GM21576 (cell line): Measurements from ENCODE around the gene RFNG.

Experiments
- ATAC-seq: cut with Tn5 transposase; IDR thresholded peaks from one replicate; pipeline ENCODE4 v1.9.1; 2021; ENCODE audit warnings: mild to moderate bottlenecking, moderate library complexity; ENCODE audit not compliant: unreplicated experiment

Gene RFNG

DNA sequence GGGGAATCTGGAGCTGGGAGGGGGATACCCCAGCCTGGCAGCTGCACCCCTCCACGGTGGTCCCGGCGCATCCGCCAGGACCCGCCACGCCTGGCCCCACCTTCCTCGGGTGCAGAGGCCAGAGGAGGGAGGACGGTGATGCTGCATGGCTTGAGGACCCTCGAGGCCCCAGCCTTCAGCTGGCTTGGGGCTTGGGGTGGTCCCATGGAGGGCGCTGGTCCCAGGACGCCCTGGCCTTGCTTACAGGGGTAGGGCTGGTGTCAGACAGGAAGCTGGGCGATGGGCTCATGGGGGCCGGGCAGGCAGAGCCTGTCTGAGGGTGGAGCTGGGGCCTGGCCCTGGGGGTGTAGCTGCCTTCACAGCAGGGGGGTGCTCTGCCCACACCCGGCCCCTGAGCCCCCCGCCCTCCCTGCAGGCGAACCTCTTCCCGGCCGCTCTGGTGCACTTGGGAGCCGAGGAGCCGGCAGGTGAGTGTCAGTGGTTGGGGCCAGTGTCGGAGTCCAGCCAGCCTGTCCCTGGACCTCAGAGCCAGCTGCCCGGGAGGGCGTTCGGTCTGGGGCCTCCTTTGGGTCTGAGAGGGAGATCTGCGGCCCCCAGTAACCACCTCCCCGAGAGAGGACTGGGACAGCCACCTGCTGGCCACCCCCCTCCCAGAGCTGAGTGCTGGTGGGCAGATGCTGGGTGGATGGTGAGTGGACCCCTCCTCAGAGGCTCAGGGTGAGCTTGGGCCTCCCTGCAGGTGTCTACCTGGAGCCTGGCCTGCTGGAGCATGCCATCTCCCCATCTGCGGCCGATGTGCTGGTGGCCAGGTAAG lies 35.3 kb downstream of the RFNG start:
- ATAC-seq = no peak

DNA sequence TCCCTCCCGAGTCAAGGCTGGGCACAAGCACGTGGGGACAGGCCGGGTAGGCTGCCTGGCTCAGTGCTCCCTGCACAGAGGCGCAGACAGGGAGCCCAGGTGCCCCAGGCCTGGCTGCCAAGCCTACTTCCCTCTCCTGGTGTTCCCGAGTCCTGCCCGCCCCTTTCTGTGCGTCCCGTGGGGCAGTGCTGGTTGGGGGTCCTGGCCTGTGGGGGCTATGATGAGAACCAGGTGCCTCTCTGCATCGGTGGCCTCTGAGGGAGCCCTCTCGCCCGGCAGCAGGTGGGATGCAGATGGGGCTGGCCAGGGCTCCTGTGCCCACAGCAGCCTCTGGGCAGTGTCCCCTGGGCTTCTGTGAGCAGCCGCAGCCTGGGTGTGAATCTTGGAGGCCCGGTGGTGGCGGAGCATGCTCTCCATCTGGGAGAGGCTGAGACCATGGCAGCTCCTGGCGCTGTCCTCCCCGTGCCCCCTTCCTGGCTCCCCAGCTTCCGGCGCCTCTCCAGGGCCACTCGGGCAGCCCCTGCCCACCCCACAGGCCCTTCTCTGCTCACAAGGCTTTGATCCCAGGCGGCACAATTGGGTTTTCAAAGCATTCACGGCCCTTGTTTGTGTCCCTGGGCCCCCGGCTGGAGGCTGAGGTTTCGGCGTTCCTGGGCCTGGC lies 36.2 kb downstream of the RFNG start:
- no peak for ATAC-seq

DNA sequence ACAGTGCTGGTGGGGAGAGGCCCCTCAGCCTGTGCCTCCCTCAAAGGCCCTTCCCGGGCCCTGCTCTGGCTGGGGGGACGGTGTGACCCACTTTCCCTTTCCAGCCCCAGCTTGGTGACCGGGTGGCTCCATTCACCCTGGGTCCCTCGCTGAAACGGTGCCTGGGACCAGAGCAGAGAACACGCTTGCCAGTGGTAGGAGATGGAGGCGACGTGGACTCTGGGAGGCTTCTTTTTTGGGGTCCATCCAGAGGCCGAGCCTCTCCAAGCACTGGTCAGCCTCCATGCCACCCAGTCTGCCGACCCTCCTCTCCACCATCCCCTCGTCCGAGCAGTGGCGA lies 36.7 kb downstream of the RFNG start:
- ATAC-seq = no peak

DNA sequence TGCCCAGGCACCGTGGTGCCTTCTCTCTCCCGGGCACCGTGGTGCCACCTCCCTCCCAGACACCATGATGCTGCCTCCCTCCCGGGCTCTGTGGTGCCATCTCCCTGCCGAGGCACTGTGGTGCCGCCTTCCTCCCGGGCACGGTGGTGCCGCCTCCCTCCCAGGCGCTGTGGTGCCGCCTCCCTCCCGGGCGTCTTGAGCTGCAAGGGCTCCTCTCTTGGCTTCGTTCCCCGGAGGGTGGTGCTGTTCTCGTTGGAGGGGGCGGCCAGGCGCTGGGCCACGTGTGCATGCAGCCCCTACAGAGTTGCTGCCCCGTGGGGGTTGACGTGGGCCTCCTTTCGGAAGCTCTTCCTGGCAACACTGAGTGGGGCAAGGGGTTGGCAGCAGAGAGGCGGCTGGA lies 37.2 kb downstream of the RFNG start:
- no peak for ATAC-seq

DNA sequence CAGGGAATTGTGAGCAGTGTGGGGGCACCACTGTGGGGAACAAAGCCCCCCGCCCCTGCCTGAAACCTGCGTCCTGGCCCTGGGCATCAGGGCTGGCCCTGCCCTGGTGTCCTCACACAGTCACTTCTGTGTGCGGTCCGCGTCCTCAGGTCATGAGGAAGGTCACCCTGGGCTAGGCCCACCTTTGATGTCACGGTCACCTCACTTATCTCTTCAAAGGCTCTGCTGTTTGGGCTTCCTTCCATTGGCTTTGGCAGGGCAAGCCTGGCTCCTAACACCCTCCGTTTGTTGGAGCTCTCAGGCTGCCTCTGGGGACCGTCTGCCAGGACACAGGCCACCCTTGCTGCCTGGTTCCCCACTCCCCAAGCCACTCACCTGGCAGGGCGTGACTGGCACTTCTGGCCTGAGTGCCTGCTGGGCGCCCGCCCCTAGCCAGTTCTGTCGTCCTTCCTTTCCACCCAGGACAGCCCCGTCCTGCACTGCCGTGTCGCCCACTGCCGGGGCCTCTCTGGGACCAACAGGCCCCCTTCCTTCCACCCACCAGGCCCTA lies 37.8 kb downstream of the RFNG start:
- ATAC-seq = no peak

DNA sequence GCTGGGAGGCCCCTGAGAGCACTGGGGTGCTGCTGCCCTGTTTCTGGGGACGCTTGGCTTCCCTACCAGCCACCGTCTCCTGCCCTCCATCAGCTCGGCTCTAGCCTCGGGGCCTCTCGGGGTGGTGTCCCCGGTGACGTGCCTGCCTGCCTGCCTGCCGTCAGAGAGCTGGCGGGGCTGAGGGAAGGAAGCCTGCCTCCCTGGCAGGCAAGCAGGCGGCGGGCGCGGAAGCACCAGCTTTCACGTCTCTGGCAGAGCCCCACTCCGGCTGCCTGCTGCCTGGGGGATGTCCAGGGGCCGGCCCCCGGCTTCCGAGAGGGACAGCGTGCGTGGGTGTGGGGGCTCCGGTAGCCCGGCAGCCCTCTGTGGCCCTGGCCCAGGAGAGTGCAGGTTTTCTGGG lies 38.3 kb downstream of the RFNG start:
- ATAC-seq = no peak

DNA sequence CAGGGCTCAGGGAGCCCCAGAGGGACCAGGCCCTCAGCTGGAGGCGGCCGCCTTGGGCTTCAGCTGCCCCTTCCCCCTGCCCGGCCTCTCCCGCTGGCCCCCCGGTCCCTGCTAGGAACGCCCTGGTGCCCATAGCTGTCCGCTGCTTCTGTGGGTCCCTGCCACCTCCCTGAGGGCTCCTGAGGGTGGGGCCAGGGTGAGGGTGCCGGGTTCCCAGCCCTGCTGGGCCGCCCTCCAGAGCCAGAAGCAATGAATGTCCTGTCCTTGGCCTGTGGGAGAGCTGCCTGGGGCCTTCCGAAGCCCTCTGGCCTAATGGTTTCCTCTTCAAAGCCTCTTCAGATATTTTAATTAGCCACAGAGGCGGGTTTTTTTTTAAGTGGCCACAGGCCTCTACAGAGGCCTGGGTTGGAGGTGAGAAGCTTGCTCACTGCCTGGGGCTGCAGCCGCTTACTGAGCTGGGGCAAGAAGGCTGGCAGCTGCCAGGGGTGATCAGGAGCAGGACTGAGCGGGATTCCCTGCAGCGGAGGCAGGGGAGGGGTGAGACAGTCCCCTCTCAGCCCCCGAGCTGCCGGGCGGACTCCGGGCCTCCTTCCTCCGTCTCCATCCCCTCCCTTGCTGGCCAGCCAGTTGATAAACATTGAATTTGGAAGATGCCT lies 38.8 kb downstream of the RFNG start:
- ATAC-seq = no peak

DNA sequence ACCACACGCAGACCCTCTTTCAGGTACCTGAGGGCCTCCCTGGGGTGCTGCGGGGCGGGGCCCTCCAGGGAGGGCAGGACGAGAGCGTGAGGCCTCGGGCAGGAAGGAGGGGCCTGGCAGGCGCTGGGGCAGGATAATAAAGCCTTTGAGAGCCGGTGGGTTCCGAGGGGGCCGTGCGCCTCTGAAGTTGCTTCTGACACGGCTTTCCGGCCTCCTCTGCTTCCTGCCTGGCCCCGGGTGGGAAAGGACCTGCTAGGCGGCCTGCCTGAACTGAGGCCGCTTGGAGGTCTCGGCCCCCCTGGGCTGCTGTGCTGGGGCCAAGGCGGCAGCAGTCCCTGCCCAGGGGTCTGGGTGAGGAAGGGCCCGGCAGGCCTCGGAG lies 39.4 kb downstream of the RFNG start:
- ATAC-seq = no peak

DNA sequence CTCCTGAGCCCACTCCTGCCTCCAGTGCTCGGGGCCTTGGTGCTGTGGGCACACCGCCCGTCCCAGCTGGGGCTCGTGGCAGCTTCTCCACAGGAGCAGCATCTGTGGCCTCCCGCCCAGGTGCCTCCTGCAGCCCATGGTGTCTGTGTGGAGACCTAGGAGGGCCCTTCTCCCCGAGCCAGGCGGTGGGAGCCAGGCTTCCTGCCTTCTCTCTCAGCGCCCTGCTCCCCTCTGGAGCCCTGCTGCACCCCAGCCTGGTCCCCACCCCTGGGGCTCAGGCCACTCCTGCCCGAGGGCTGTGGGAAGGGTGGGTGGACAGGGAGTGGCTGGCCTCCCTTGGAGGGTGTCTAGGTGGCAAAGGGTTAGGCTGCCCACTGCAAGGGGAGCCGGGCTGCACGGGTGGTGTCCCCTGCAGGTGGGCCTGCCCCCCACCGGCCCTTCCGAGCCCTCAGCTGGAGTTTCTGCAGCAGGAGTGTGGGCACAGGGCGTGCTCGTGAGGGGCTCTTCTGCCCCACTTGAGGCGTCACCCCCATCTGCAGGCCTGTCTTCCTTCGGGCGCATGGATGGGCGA lies 39.9 kb downstream of the RFNG start:
- ATAC-seq = no peak

DNA sequence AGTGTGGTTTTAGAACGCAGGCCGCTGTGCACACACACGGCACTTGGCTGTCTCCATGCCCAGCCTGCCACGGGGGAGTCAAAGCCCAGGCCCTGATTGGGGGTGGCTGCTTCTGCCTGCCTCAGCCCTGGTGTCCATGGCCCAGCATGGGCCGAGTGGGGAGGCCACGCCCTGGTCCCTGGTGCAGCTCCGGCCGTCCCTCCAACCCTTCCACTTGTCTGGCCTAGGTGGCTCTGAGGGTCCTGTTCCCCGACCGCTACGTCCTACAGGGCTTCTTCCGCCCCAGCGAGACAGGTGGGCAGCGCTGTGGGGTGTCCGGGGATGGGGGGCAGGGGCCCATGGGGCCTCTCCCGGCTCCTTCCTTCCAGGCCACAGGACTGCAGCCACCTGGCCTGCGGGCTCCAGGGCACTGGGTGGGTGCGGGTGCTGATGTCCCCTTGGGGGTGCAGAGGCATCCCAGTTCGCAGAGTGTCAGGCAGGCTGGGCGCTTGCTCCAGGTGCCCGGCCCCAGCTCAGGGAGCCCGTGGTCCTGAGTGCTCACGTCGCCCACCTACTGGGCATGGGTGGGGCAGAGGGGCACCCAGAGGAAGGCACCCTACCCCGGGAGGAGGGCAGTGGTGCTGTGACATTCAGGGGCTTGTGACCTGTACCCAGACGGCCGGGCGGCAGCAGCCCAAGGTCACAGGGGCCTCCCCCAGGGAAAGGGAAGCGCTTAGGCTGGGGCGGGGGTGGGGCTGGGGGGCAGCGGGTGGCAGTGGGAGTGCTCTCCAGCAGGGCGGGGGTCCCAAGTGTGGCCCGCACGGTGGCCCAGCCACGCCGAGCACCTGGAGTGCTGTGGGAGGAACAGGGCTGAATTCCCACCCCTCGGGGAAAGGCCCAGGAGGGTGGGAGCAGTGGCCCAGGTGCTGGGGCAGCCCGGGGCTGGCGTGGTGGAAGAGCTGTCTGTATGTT lies 40.8 kb downstream of the RFNG start:
- no peak for ATAC-seq

DNA sequence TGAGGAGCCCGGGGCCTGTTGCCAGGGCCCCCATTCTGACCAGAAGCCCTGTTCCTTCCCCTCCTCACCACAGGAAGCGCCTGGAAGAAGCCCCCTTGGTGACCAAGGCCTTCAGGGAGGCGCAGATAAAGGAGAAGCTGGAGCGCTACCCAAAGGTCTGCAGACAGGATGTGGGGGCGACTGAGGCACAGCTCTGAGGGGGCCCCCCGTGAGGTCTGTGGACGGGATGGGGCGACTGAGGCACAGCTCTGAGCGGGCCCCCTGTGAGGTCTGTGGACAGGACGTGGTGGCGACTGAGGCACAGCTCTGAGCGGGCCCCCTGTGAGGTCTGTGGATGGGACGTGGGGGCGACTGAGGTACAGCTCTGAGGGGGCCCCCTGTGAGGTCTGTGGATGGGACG lies 42.2 kb downstream of the RFNG start:
- no peak for ATAC-seq

DNA sequence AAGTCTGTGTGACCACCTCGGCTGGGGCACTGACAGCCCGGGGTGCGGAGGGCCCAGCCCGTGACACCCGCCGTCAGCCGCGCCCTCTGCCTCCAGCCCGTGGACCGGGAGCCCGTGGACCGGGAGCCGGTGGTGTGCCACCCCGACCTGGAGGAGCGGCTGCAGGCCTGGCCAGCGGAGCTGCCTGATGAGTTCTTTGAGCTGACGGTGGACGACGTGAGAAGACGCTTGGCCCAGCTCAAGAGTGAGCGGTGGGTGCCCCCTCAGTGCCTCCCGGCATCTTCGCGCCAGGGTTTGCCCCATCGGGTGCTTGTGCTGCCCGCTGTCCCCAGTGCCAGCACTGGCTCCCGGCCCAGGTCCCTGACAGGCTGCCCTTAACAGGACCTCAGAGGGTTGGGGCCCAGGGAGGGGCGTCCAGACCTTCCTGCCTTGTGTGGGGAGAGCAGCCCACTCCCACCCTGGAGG lies 42.6 kb downstream of the RFNG start:
- no peak for ATAC-seq

DNA sequence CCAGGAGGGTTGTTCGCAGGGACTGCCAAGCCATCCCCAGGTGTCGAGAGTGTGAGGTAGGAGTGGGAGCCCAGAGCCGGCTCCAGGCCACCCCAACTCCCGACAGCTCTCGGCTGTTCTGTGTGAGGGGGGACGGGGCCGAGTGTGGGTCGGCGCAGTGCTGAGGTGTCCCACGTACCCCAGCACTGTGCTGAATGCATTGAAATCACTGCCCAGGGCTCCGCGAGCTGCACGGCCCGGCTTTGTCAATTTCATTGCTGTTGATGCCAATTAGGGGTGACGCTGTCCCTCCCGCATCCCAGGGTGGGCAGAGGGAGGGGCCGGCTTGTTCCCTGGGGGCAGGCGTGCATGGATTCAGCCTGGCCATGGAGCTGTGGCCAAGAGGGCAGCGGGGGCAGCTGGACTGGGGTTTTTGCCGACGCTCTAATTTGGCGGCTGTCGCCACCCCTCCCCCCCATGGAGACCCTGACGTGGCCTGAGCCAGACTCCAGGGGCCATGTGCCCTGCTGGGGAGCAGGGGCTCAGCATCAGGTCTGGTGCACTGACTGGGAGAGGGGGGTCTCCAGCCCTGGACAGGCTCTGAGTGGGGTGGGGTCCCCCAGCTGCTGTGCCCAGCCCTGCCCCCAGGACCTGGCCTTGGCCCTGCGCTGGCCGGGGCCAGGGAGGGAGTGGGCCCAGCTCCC lies 43.2 kb downstream of the RFNG start:
- no peak for ATAC-seq

DNA sequence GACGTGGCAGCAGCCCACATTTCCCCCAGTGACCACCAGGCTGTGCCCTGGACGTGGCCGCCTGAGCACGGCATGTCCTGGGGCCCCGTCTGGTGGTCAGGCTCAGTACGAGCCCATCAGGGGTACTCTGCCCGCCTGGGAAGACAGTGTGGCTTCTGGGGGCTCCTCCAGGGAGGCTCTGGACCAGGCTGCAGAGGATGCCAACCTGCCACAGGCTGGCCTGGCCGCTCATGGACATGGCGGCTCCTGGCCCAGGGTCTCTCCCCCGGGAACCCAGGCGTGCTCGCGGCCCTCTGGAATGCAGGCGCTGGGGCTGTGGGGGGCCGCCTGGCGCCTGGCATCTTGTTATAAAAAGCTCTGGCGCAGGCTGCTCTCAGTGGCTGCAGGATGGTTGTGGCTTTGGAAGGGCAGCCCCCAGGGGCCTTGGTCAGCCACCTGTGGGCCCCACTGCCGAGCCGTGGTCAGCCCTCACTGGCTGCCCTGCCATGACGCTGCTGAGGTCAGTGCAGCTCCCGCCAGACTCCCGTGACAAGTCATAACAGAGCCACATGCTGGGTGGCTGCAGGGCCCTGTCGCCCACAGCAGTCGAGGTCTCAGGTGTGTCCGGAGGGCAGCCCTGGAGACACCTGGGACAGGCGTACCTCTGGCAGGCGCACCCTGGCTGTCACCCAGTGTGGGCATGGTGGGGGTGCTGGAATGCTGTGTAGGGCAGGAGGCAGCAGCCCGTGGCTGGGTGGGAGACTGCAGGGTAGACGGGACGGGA lies 43.9 kb downstream of the RFNG start:
- ATAC-seq = no peak

DNA sequence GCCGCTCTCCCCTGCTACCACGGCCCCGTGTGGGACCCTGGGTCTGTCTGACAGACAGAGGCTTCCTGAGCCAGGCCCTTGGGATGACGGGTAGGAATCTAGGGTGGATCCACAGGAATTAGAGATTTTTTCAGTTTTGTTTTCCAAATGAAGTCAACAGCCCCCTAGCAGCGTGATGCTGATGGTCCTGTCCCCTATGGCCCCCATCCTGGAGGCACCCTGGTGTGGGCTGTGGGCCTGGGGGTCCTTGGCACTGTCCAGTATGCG lies 44.5 kb downstream of the RFNG start:
- ATAC-seq = no peak

DNA sequence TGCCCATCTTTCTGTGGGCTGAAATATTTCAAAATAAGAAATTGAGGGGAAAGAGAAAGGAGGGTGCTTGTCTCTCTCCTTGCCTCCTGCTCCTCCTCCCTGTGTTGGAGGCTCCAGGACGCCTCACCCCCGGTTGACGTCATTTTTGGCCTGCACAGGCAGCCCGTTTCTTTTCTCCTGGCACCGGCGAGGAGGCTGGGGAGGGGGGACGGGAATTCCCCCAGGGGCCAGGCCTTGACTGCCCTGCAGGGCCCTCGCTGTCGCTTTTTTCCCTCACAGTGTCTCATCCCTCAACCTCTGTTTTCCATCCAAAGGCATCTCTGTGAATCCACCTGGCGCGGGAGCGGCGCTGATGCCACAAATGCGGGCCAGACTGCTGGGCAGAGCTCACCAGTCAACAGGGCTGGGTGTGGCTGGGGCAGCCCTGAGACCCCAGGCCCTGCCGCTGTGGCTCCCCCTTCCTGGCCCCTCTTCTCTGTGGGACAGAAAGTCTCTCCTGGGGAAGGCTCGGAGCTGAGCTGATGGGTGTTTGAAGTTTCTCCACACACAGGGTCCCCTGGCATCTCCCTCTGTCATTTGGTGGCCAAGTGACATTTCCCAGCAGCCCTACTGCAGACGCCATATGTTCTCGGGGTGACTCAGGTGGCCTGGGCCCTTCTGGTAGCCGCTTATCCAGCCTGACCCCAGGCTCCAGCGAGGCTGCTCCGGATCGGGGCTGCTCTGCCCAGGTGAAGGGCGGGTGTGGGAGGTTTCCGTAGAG lies 45.0 kb downstream of the RFNG start:
- no peak for ATAC-seq

DNA sequence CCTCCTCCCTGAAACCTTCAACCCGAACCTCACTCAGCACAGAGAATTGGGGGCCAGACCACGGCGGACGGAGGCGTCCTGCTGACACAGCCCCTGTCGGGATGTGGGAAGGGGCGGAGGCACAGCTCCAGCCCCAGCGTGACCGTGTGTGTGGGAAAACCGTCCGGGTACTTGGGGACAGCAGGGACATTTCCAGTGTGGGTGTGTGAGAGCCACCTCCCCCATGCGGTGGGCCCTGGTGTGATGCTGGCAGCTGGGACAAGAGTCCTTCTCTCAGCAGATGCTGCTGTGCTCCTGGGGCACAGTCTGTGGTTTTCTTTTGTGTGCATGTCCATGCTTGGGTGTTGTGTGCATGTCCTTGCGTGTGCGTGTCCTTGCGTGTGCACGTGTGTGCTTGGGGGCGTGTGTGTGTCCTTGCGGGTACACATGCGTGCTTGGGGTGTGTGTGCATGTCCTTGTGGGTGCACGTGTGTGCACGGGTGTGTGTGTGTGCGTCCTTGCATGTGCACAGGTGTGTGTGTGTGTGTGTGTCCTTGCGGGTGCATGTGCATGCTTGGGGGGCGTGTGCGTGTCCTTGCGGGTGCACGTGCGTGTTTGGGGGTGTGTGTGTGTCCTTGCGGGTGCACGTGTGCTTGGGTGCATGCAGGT lies 45.8 kb downstream of the RFNG start:
- no peak for ATAC-seq
